Raji (cell line): Measurements from ENCODE around the gene AUNIP.

Experiments used
- POLR2A ChIP-seq: IDR thresholded peaks from 2 replicates; pipeline ENCODE4 v1.6.1; 2011; ENCODE audit warnings: low read depth, low read length, control low read depth; ENCODE audit not compliant: insufficient read depth

AUNIP gene

GRCh38 chr1:25804964-25805862, 54.0 kb downstream of the AUNIP start:
- no peak for TF ChIP-seq POLR2A

- TF ChIP-seq POLR2A = no peak
Observed at GRCh38 chr1:25804244-25804963, 54.9 kb downstream of the AUNIP start.

- no peak for TF ChIP-seq POLR2A
Observed at GRCh38 chr1:25803368-25803767, 55.9 kb downstream of the AUNIP start.

DNA sequence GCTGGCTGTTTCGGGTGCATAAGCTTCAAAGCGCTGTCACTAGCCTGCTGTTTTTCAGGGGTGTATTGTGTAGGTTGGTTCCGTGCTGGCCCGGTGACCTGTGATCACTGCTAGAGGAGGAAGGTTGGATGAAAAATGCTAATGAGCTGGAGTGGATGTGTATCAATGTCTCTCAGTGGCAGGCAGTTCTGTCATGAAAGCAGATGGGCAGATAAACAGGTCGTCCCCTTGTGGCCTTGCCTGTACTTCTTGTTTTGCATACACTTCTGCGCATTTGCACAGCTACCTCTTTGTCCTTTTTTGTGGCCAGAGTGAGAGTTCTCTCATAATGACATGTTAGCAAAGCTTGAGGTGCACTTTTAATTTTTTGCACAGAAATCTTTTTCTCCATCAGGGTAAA, 56.3 kb downstream of the AUNIP start:
- TF ChIP-seq POLR2A = no peak

GRCh38 chr1:25800703-25801377, 58.4 kb downstream of the AUNIP start:
- no peak for TF ChIP-seq POLR2A

DNA sequence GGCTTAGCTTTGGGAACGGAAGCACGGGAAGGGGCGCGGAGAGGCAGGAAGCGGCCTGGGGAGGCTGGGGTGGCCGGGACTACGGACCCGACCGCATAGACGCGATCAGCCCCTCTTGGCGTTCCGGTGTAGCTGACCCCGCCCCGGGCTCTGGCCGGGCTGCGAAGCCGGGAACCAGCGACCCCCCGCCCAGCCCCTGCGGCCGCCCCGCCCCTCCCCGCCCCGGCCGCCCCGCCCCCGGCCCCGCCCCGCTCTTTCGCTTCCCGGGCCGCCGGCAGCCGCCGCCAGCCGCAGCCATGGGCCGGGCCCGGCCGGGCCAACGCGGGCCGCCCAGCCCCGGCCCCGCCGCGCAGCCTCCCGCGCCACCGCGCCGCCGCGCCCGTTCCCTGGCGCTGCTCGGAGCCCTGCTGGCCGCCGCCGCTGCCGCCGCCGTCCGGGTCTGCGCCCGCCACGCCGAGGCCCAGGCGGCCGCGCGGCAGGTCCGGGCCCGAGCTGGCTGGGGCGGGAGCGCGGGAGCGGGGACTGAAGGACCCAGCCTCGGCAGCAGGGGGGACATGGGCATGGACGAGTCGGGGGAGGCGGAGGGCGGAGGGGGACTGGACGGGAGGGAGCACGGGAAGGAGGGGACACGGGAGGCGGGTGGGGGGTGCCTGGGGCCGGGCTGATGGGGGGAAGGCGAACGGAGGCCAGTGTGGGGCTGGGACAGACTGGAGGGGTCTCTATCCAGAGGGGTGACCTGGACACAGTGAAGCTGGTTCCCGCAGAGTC, 59.1 kb downstream of the AUNIP start, which contains the start of gene SELENON:
Gene SELENON, plus strand, starts transcription at position 259 of the 768 bp plus-strand sequence. Its CDS starts 38 bp downstream, at position 297.
- TF ChIP-seq POLR2A = no peak

- TF ChIP-seq POLR2A = no peak
Observed at GRCh38 chr1:25799352-25799934, 59.8 kb downstream of the AUNIP start.

GRCh38 chr1:25798666-25799351, 60.4 kb downstream of the AUNIP start:
- no peak for TF ChIP-seq POLR2A

- no peak for TF ChIP-seq POLR2A
Observed at GRCh38 chr1:25797939-25798338, 61.3 kb downstream of the AUNIP start.

DNA sequence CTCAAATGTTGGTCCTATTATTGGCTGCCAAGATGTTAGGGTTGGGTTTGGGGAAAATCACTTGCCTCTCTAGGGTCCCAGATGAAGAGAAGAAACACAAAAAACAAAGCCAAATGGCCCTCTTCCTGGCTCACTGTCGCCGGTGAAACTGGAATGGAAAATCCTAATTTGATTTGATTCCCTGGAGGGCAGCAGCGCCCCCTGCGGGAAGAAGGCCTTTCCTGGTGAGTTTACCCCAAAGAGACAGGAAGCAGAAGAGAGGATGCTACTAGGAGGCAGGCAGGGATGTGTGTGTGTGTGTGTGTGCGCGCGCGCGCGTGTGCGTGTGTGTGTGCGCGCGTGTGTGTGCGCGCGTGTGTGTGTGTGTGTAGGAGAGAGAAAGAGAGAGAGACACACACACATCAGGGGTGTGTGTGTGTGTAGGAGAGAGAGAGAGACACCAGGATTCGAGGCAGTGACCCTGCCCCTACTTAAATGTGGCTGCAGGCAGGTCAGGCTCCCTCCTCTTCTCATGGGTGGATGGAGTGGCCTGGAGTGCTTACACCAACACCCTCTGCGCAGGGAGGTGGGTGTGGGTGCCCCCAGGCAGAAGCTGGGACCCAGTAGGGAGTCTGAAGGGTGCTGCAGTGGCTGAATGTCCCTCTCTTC, 62.3 kb downstream of the AUNIP start:
- TF ChIP-seq POLR2A = no peak

- no peak for TF ChIP-seq POLR2A
Observed at GRCh38 chr1:25795946-25796810, 63.1 kb downstream of the AUNIP start.

DNA sequence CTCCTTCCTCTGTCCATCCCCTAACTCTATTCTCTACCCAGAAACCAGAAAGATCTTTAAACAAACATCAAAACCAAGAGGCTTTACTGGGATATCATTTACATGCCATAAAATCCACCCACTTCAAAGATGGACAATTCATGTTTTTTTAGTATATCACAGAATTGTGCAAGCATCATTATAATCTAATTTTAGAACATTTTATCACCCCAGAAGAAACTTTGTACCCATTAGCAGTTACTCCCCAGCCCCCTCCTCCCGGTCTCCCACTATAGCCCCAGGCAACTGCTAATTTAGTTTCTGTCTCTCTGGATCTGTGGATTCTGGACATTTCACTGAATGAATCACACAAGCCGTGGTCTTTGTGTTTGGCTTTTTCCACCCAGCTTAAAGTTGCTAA, 64.0 kb downstream of the AUNIP start:
- no peak for TF ChIP-seq POLR2A
